Suppressor macrophage treated with lipopolysaccharide for 1 hour (primary cell): ENCODE results near the gene AKAP13.

ENCODE experiments used
- DNase-seq, 3 donors: peaks; one replicate each; pipeline ENCODE4 v3.0.0-alpha.2; 2020 to 2022

Gene AKAP13

DNA sequence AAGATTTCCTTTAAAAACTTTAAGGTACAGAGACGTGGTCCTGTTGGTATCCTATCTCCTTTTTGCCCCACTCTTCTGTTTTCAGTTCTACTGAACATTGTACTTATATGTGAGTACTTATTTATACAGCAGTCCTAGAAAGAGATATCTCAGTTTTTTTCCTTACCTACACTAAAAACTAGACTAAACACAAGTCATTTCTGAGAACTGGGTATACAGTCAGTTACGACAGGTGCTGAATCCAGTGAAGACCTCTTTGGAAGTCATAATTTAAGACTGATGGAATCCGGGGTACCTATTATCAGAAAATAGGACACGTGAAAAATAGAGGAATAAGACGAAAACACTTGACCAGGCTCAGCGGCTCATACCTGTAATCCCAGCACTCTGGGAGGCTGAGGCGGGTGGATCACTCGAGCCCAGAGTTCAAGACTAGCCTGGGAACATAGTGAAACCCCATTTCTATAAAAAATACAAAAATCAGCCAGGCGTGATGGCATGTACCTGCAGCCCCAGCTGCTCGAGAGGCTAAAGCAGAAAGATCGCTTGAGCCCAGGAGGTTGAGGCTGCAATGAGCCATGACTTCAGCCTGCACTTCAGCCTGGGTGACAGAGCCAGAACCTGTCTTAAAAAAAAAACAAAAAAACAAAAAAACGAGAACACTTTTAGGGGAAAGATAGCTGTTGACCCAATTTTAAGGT lies 338.0 kb downstream of the AKAP13 start:
- no peak for DNase-seq

DNA sequence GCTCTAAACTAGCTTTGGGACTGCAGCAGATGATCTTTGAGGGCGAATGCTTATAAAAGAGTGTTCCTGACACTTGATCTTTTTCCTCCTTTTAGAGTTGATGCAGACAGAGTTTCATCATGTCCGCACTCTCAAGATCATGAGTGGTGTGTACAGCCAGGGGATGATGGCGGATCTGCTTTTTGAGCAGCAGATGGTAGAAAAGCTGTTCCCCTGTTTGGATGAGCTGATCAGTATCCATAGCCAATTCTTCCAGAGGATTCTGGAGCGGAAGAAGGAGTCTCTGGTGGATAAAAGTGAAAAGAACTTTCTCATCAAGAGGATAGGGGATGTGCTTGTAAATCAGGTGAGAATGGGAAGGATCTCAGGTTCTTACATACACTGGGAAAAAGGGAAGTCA lies 338.6 kb downstream of the AKAP13 start:
- no peak for DNase-seq

DNA sequence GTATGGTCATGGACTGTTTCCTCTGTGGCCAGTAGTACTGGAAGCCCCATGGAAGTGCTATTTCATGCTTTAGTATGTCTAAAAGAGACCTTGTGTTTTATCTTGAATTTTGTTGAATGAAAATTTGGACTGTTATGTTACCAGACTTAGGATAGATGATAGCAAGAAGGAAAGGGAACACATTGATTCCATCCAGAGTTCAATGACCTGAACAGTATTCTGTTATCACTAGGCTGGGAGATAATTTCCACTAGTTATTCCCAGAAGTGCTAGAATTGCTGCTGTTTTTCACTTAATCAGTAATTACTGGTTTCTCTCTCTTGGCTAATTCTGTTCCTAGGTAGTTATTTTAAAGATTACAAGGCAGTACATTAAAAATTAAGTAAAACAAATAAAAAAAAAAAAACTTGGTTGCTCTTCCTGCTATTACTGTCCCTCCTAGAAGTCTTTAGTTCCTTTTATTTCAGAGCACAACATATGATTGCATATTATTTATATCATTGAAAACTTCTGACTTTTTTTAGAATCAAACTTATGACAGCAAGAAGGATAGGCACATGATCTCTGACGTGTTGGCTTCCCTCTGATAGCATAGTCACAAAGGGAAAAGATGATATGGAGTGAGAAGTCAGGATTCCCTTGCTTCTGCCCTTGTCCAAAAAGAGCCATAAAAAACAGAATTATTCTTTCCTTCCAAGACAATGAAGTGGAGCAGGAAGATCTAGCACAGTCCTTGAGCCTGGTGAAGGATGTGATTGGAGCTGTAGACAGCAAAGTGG lies 342.2 kb downstream of the AKAP13 start:
- peak in 1 of 3 donors; percentile 43 for DNase-seq

DNA sequence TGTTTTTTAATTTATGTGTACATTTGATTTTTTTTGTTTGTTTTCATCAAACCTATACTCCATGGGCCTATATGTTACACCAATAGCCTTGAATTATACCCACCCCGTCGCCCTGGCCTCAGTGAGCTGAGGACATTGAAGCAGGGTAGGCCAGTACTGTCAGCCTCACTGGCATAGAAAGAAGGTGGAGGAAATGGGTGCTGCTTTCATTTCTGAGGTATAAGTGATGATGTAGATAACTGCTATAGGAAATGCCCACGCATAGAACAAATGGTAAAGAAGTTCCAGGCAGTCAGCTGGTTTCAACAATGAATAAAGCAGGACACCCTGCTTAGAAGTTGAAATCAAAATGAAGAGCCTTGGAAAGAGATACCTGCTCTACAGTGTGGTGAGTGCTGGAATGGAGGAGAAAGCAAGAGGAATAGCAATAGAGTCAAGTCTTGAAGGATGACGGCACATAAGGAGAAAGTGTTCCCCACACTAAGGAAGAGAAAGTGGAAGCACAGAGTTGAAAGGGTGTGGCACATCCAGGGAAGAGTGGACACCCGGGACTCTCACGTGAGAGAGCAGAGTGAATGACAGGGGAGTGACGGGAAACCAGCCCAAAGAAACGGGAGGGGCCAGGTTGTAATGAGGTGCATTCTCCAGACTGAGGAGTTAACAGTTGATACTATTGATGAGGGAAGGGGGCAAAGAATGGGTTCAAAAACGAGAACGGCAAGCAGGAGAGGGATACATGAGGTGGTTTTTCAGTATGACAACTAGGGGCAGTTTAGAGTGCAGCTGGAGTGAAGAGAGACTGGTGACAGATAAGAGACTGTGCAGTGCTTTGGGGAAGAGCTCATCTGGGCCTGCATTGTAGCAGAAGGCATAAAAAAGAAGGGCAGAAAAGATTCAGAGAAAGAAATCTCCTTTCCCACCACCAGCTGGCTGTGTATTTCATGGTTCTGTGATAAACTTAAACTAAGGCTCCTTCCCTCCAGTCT lies 343.9 kb downstream of the AKAP13 start:
- DNase-seq: no peak

DNA sequence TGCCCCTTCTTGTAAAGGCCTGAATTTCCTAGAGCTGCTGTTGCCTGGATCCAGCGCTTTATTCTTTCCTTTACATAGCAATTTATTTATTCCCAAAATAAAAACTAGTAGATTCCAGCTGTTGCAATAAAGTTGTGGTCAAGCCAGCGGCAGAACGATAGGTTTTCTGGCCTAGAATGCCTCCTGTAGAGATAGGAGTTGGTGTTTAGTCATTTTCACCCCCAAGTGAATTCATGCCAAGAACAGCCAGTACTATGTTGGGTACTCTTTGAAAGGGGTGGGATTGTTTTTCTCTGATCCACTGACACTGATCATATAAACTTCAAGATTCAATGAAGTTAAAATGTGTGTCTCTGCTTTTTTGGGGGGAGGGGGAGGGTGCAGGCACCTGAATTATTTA lies 344.6 kb downstream of the AKAP13 start:
- DNase-seq: no peak

DNA sequence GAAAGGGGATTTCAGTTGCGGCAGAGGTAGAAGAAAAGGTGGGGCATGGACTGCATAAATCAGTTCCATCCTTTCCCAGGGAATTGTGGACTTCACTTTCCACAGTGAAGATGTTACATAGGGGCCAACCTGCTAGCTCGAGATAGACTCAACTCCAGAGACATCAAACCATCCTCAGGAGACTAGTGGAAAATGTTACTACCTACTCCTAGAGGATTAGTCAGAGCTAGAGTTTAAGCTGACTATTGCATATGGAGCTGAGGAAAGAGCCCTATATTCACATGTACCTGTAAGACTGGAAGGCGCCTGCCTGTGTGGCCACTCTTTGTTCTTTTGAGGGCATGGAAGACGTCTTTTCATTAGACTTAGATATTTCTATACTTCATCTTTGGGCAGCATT lies 345.2 kb downstream of the AKAP13 start:
- DNase-seq: no peak

DNA sequence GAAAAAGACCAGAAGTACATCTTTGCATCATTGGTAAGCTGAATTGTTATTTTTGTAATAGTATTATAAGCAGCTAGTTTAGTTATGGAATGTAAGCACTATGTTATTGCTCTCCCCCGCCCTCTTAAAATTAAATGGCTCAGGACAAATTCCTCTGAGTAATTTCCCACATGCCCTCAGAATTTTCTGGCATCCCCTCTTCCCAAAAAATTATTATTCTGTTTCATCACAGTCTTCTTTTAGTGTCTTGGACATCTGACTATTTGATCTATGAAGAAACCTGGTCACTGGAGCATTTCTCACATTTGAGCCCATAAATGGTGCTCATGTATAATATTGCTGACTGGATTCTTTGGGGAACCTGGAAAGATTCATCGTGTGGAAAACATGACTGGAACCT lies 346.1 kb downstream of the AKAP13 start:
- no peak for DNase-seq

DNA sequence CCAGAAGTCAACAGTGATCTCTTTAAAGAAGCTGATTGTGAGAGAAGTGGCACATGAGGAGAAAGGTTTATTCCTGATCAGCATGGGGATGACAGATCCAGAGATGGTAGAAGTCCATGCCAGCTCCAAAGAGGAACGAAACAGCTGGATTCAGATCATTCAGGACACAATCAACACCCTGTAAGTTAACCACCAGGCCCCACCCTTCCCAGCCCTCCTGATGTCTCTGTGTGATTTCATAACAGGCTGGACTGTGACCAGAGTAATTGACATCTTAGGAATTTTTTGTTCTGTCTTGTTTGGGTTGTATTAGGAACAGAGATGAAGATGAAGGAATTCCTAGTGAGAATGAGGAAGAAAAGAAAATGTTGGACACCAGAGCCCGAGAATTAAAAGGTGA lies 346.7 kb downstream of the AKAP13 start:
- DNase-seq: no peak

DNA sequence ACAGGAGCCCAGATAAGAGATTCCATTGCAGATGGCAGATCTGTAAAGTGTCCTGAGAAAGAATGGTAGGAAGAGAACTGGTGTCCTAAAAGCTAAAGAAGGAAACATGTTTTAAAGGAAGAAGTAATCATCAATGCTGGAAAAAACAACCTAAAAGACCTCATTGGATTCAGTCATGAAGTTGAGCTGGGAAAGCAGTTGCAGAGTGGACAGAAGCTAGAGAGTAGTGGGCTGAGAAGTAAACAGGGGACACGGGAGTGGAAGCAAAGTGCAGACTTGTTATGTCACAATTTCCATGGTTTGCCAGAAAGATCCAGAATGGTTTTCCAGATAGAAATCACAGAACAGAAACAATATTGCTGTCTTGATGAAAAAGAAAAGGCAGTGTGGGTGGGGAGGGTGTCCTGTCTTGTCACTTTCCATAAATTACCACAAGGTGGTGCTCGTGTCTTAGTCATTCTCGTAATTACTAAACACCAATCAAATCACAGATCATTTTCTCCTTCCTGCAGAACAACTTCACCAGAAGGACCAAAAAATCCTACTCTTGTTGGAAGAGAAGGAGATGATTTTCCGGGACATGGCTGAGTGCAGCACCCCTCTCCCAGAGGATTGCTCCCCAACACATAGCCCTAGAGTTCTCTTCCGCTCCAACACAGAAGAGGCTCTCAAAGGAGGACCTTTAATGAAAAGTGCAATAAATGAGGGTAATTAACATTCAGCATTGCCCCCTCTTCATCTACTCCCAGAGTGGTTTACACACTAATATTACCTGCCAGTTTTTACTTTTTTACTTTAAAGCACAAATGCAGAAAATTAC lies 349.8 kb downstream of the AKAP13 start:
- peak; percentile 73 to 80 (median 74) for DNase-seq

DNA sequence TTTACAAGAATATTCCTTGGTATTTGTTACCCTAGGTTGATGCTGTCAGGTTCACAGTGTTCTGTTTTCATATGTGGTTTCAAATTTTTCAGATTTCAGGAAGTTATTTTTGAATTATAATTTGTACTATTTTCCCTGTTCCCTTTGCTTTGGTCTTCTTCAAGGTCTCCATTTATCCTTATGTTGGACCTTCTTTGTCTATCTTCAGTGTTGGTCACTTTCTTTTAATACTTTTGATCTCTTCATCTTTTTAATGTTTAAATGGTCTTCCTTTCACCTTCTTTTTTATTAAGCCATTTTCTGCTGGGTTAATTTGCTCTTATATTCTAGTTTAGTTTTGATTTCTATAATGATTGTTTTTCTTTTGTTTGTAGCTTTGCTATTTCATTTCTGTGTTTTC lies 353.0 kb downstream of the AKAP13 start:
- DNase-seq: no peak

DNA sequence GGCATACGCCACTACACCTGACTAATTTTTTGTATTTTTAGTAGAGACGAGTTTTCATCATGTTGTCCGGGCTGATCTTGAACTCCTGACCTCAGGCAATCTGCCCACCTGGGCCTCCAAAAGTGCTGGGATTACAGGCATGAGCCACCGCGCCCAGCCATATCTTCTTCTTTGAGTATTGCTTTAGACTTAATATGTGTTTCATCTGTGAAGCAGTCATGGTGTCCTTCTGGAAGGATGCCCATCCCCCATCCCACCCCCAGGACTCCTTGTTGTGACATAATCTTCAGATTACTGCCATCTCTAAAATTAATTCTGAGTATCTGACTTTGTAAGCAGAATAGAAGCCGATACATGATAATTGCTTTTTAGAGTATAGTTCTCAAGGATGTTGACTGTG lies 356.7 kb downstream of the AKAP13 start:
- no peak for DNase-seq

DNA sequence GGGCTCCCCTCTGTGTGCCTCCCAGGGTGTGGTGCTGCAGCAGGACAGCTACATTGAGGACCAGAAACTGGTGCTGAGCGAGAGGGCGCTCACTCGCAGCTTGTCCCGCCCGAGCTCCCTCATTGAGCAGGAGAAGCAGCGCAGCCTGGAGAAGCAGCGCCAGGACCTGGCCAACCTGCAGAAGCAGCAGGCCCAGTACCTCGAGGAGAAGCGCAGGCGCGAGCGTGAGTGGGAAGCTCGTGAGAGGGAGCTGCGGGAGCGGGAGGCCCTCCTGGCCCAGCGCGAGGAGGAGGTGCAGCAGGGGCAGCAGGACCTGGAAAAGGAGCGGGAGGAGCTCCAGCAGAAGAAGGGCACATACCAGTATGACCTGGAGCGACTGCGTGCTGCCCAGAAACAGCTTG lies 360.6 kb downstream of the AKAP13 start:
- no peak for DNase-seq

DNA sequence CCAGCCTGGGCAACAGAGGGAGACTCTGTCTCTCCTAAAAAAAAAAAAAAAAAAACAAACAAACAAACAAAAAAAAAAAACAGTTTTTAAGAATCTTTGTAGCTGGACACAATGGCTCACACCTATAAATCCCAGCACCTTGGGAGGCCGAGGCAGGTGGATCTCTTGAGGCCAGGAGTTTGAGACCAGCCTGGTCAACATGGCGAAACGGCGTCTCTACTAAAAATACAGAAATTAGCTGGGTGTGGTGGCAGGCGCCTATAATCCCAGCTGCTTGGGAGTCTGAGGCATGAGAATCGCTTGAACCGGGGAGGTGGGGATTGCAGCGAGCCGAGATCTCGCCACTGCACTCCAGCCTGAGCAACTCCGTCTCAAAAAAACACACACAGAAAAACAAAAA lies 361.3 kb downstream of the AKAP13 start:
- no peak for DNase-seq

DNA sequence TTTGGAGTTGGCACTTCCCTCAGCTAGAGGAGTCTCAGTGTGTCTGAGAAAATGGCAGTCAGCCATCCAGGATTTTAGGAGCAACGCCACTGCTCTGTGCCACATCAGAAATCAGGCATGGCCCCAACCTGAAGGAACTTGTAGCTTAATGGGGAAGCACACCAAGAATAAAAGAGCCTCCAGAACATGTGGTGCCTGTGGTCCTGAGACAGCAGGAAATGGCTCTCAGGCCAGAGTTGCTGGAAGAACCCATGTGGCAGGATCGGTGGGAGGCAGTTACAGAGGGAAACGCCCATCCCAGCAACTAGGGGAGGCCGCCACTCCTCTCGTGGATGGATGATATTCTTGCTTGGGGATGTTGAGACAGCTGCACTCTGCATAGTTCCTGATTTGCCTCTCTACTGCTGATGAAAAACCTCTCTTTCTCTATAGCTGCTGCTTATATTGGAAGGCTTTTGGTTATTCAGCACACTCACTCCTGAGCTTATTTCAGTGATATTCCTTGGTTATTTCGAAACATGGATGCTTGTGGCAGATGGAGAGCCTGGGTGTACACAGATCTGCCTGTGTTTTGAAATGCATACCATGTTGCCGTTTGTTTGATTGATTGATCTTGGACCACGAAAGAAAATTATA lies 361.9 kb downstream of the AKAP13 start:
- DNase-seq: no peak

DNA sequence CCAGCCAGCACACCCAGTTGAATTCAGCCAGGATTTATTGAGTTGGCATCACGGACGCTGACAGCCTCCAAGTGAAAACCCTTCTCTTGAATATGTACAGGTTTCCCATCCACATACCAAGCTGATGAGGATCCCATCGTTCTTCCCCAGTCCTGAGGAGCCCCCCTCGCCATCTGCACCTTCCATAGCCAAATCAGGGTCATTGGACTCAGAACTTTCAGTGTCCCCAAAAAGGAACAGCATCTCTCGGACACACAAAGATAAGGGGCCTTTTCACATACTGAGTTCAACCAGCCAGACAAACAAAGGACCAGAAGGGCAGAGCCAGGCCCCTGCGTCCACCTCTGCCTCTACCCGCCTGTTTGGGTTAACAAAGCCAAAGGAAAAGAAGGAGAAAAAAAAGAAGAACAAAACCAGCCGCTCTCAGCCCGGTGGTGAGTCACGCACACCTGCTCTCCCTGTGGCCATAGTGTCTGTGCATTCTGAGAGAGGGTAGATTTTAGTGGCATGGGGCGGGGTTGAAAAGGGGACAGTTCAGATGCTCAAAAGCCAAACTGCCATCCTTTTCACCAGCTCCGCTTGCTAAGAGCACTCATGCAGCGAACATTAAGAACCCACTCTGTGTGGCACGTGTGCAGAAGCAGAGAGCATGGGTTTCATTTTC lies 363.1 kb downstream of the AKAP13 start:
- no peak for DNase-seq

DNA sequence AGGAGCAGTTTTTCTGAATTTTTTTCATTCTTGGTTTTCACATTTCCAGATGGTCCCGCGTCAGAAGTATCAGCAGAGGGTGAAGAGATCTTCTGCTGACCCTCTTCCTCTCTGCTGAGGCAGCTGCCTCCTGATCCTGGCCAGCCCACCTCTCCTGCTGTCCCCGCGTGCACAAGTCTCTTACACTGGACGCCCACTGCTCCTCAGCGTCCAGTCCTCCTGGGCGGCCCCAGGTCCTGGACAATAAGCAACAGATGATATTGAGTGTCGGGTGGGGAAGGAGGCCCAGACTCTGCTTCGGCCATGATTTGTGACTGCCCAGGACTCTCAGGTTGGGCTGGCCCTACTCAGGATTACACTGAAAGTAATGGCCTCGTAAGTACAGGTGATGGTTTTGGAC lies 364.2 kb downstream of the AKAP13 start:
- no peak for DNase-seq

DNA sequence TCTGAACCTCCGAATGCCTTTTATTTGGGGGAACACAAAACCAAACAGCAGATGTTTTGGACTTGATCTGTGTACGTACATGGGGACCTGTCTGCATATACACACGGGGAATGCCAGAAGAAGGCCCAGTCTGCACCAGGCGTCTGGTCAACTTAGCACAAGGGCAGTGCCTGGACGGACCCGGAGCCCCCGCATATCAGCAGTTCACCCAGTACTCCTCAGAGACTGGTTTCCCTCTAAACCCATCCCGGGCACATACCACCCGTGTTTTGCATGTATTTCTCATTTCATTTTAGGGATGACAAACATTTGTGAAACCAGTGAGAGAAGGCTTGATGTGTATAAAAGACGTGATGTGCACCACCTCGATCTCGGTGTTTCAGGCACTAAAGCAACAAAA lies 364.6 kb downstream of the AKAP13 start:
- DNase-seq: no peak

DNA sequence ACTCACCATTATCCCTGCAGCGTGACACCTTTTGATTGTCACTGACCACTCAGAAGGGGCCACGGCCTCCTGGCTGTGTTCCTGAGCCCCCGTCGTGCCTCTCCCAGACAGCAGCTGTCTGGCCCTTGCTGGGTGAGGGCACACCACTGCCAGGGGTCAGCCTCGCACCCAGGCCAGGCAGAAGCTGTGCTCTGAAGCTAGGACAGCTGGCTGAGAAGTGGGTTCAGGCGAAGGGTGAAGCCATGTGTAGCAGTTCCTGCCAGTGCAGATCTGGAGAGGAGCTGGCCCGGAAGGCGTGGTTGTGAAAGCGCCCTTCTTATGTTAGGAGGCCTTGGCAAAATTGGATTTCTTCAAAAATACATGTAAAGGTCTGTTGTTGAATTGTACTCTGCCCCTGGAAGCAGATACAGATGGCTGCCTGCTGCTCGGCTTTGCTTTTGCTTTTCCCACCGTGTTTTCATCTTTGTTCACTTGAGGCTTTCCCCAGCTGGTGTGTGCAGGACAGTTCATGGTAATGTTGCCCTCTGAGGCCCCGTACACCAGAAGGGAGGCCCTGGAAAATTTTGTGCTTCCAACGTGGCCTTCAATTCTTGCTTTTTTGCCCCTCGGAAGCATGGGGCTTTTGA lies 365.2 kb downstream of the AKAP13 start:
- DNase-seq: no peak

DNA sequence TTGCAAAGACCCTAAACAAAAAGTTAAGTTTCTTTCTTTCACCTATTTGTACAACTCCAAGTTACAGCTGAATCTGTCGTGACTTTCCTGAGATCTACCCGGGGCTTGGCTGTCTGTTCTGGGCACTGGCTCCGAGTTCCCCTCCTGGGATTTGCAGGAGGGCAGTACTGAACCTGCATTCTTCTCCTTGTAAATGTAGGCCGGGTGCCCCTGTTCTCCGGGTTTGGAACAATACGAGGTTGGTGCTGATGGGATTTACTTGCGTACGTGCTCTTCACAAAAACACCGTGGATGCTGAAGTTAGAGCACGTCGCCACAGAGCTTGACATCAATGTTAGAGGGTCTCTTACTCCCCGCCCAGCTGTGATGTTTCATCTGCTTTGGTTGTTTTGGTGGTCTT lies 366.2 kb downstream of the AKAP13 start:
- no peak for DNase-seq

DNA sequence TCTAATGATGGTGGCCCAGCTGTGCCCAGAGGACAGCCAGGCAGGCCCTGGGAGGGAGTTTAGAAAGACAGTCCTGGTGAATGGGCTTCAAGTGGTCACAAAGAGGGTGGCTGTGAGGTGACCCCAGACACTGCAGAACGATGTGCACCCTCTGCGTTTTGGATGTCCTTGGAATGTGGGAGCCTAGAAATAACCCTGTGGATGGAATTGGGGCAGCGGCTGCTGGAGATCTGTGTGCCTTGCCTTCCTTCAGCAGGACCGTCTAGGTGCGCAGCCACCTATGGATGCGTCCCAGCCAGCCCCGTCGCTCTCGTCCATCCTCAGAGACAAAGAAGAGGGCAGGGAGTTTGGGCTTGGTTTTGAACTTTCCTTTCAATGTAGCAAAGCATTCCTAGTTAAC lies 367.8 kb downstream of the AKAP13 start:
- no peak for DNase-seq

DNA sequence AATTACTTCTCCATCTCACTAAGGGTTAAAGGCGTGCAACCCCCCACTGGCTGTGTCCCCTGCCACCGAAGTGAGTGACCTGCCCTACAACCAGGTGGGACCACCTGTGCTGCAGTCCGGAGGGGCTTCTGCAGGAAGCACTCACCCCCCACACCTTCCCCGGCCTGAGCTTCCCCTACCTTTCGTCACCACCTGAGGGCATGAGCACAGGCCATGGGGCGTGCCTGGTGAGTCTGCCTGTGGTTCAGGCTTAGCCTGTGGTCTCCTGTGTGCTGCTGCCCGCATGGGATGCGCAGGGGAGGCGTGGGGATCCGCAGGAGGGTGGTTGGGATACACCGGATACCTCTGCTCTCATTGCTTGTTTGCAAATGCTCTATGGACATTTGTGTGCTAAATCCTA lies 368.3 kb downstream of the AKAP13 start:
- DNase-seq: no peak
